K562 (cell line): ENCODE measurements around the gene NR6A1. TPM values are rescaled to one million over a fixed set of nuclear protein-coding genes. Genes with fewer than 3 reads are reported as not detected.
A peak's percentile ranks its signal among the peaks of the same experiment; 100 is the strongest.

Source experiments
- ATAC-seq: fragments of 200-7000 bp; cut with Tn5 transposase; 3 replicates; pipeline ENCODE4 v1.9.1; 2020; ENCODE audit warnings: moderate library complexity
- BruUV-seq: library from RNA; stranded (reverse); fragments of 400-500 nt; replicated peaks from 2 replicates; lab custom pipeline; 2021; lab: Mats Ljungman, UMichigan
- CTCF ChIA-PET: fragments of 300-600 bp; formaldehyde crosslinking; extraction: SDS; loops from one replicate; lab custom pipeline; 2021; ENCODE audit warnings: low intra/inter-chr PET ratio; lab: Yijun Ruan, JAX
- POLR2A ChIA-PET: fragments of 300-600, 350-650 bp; sonication (Branson Sonifier 250); formaldehyde crosslinking; extraction: SDS; loops from one replicate; lab custom pipeline; 2021; ENCODE audit warnings: antibody characterized with exemption, inconsistent platforms; lab: Yijun Ruan, JAX
- DNase-seq, 4 experiments: peaks; one replicate each; pipeline versions ENCODE4 v3.0.0 to v3.0.0-alpha.2; 2011 to 2018; ENCODE audit warnings: low spot score in 3 of 4, mixed read lengths in 3 of 4; ENCODE audit errors: extremely low read depth in 1 of 4
- FAIRE-seq: peaks from 2 replicates; lab custom pipeline; 2011; peaks lifted over from hg19 to GRCh38; lab: Jason Lieb, UNC
- H2AFZ ChIP-seq: 2 replicates; pipeline ENCODE4 v1.6.0; 2011; ENCODE audit warnings: low read depth, low read length, control low read depth, inconsistent platforms
- H3K27ac ChIP-seq: fragments of 200-600 bp; 3 replicates; pipeline ENCODE4 v1.8.0; 2011; ENCODE audit warnings: low read depth, mild to moderate bottlenecking, control low read depth, inconsistent platforms, low read length, moderate library complexity, mixed read lengths; ENCODE audit errors: extremely low read depth
- H3K27me3 ChIP-seq, 2 experiments: fragments of 300-600 bp in 1 of 2; 2 replicates in 1 of 2; 3 replicates in 1 of 2; pipeline versions ENCODE4 v1.6.0 to v1.8.0; 2011; ENCODE audit warnings: inconsistent platforms in 2 of 2, low read length in 2 of 2, mild to moderate bottlenecking in 1 of 2, mixed read lengths in 1 of 2, moderate library complexity in 1 of 2; ENCODE audit not compliant: control insufficient read depth in 2 of 2, insufficient read depth in 2 of 2
- H3K36me3 ChIP-seq: fragments of 300-600 bp; 3 replicates; pipeline ENCODE4 v1.8.0; 2011; ENCODE audit warnings: mild to moderate bottlenecking, low read length, inconsistent platforms; ENCODE audit not compliant: control insufficient read depth, insufficient read depth
- H3K4me1 ChIP-seq, 2 experiments: fragments of 200-600 bp in 1 of 2; replicated peaks in 1 of 2; 2 replicates in 1 of 2; 3 replicates in 1 of 2; pipeline versions ENCODE4 v1.5.1 to v1.8.0; 2011; ENCODE audit warnings: inconsistent platforms in 2 of 2, low read length in 2 of 2, mild to moderate bottlenecking in 1 of 2, mixed read lengths in 1 of 2, moderate library complexity in 1 of 2; ENCODE audit not compliant: control insufficient read depth in 2 of 2, insufficient read depth in 2 of 2
- H3K4me2 ChIP-seq: 2 replicates; pipeline ENCODE4 v1.6.1; 2011; ENCODE audit warnings: low read length, control low read depth, inconsistent platforms, mixed read lengths; ENCODE audit not compliant: insufficient read depth
- H3K4me3 ChIP-seq: fragments of 200-600 bp; sonication (generic), shearing (Covaris generic); 2 replicates; pipeline ENCODE4 v1.5.1; 2016; ENCODE audit warnings: control low read depth, inconsistent platforms
- H3K79me2 ChIP-seq: fragments of 200-600 bp; 3 replicates; pipeline ENCODE4 v1.8.0; 2011; ENCODE audit warnings: low read length, inconsistent platforms; ENCODE audit not compliant: control insufficient read depth, insufficient read depth
- H3K9ac ChIP-seq, 2 experiments: 2 replicates each; pipeline versions ENCODE4 v1.6.0 to v1.6.1; 2011; ENCODE audit warnings: low read depth in 2 of 2, low read length in 2 of 2, control low read depth in 1 of 2, inconsistent platforms in 1 of 2, mild to moderate bottlenecking in 1 of 2, mixed read lengths in 1 of 2; ENCODE audit not compliant: insufficient read depth in 1 of 2
- H3K9me1 ChIP-seq: one replicate; pipeline ENCODE4 v1.6.0; 2011; ENCODE audit warnings: inconsistent platforms, mild to moderate bottlenecking, low read length, moderate library complexity; ENCODE audit not compliant: control insufficient read depth, insufficient read depth
- H3K9me3 ChIP-seq: replicated peaks from 2 replicates; pipeline ENCODE4 v1.5.1; 2011; ENCODE audit warnings: low read depth, low read length, inconsistent platforms; ENCODE audit not compliant: control insufficient read depth, insufficient read depth
- H4K20me1 ChIP-seq: replicated peaks from 2 replicates; pipeline ENCODE4 v1.6.1; 2011; ENCODE audit warnings: low read length, inconsistent platforms, mixed read lengths; ENCODE audit not compliant: control insufficient read depth, insufficient read depth
- CBFA2T3 ChIP-seq: fragments of 450-650 bp; IDR thresholded peaks from 2 replicates; pipeline ENCODE4 v1.6.1; 2017
- CHD4 ChIP-seq: fragments of 200-600 bp; sonication (generic); IDR thresholded peaks from 3 replicates; pipeline ENCODE4 v1.6.1; 2012; ENCODE audit warnings: low read depth, mild to moderate bottlenecking, mixed read lengths, low read length, inconsistent platforms; ENCODE audit not compliant: insufficient read depth, insufficient replicate concordance, poor library complexity, severe bottlenecking
- L3MBTL2 ChIP-seq: fragments of 450-650 bp; IDR thresholded peaks from 2 replicates; pipeline ENCODE4 v1.6.1; 2016; ENCODE audit warnings: mild to moderate bottlenecking, moderate library complexity
- MAFG ChIP-seq: fragments of 450-650 bp; conservative IDR thresholded peaks from 2 replicates; pipeline ENCODE4 v1.6.1; 2016; ENCODE audit warnings: missing genetic modification characterization, missing compliant biosample characterization
- MCM7 ChIP-seq, 2 experiments: fragments of 450-650 bp; IDR thresholded peaks; 2 replicates each; pipeline ENCODE4 v1.6.1; 2016 to 2018
- PHF20 ChIP-seq: fragments of 450-650 bp; IDR thresholded peaks from 2 replicates; pipeline ENCODE4 v1.6.1; 2018; ENCODE audit not compliant: partially characterized antibody
- SIN3A ChIP-seq, 2 experiments: fragments of 150-350 bp in 1 of 2; IDR thresholded peaks; 2 replicates each; pipeline ENCODE4 v1.6.1; 2011 to 2016; ENCODE audit warnings: borderline replicate concordance in 2 of 2, low read depth in 2 of 2, low read length in 2 of 2, mild to moderate bottlenecking in 2 of 2, moderate library complexity in 2 of 2; ENCODE audit not compliant: control insufficient read depth in 1 of 2
- SMARCB1 ChIP-seq: IDR thresholded peaks from 2 replicates; pipeline ENCODE4 v1.6.1; 2011; ENCODE audit warnings: improper control_type of control experiment, low read depth; ENCODE audit not compliant: insufficient read length
- ZNF146 ChIP-seq: IDR thresholded peaks from one replicate; pipeline ENCODE4 v1.6.1; 2018; ENCODE audit warnings: missing compliant biosample characterization; ENCODE audit not compliant: unreplicated experiment
- ZNF197 ChIP-seq: fragments of 200-800 bp; sonication (Bioruptor generic); IDR thresholded peaks from 2 replicates; pipeline ENCODE4 v1.6.1; 2016; ENCODE audit warnings: low read depth, missing genetic modification characterization, missing compliant biosample characterization
- ZNF561 ChIP-seq: fragments of 450-650 bp; formaldehyde crosslinking; conservative IDR thresholded peaks from 2 replicates; pipeline ENCODE4 v1.4.0; 2020; ENCODE audit warnings: mild to moderate bottlenecking, moderate library complexity
- WGBS: fragments of 100-300 bp; shearing (Covaris generic); methylation state at CpG from one replicate; pipeline ENCODE4 v1.1.6; 2016; ENCODE audit warnings: low coverage, mixed read lengths; ENCODE audit not compliant: insufficient coverage; ENCODE audit errors: missing lambda C conversion rate; 5-methylcytosine and 5-hydroxymethylcytosine counted together
- in situ Hi-C: fragments of 300-500 bp; cut with MboI; formaldehyde crosslinking; loops from 4 replicates; pipeline ENCODE4 v1.15.0; 2018; ENCODE audit warnings: inconsistent platforms, mixed read lengths
- intact Hi-C: fragments of 100-400 bp; cut with micrococcal nuclease; formaldehyde crosslinking; loops from 2 replicates; pipeline ENCODE4 v1.14.2; 2022
- polyA plus RNA-seq, 8 experiments: library from polyadenylated mRNA; depleted of rRNA in 4 of 8; stranded (reverse) in 5 of 8; unstranded in 3 of 8; fragments of >200 nt; fragmentation: Nextera tagmentation in 2 of 8; fragmentation: Illumina TruSeq in 1 of 8; extraction: Ambion mirVana in 2 of 8; extraction: Trizol in 1 of 8; gene quantifications; 2 replicates each; pipeline versions ENCODE4 v1.2.1 to v1.2.3, GENCODE V29; 2011 to 2014; ENCODE audit warnings: inconsistent platforms in 1 of 8, missing spikeins in 1 of 8
- total RNA-seq, 7 experiments: library from RNA; depleted of rRNA in 6 of 7; stranded (reverse); fragments of >200 nt in 6 of 7; fragmentation: Illumina TruSeq in 2 of 7; extraction: Trizol in 2 of 7; gene quantifications; 2 replicates each; pipeline versions ENCODE4 v1.2.1 to v1.2.3, GENCODE V29; 2011 to 2021; ENCODE audit warnings: low replicate concordance in 1 of 7
- TF ChIP-seq, protein P1 (sequence below), 2 experiments: fragments of 200-800 bp in 1 of 2; sonication (Bioruptor generic) in 1 of 2; sonication (generic) in 1 of 2; formaldehyde crosslinking in 1 of 2; IDR thresholded peaks in 1 of 2; conservative IDR thresholded peaks in 1 of 2; 2 replicates each; pipeline versions ENCODE4 v1.5.0 to v1.6.1; 2016 to 2020; ENCODE audit warnings: missing compliant biosample characterization in 1 of 2, missing genetic modification characterization in 1 of 2, missing genetic modification reagents in 1 of 2
- TF ChIP-seq, protein P2 (sequence below), 3 experiments: fragments of 200-800 bp in 1 of 3; fragments of 250-450 bp in 1 of 3; fragments of 450-650 bp in 1 of 3; sonication (Bioruptor Pico) in 1 of 3; sonication (Bioruptor generic) in 1 of 3; formaldehyde crosslinking in 1 of 3; IDR thresholded peaks; 2 replicates each; pipeline versions ENCODE4 v1.6.1 to v1.8.0; 2016 to 2022; ENCODE audit warnings: mild to moderate bottlenecking in 2 of 3, missing genetic modification characterization in 2 of 3, missing compliant biosample characterization in 1 of 3, moderate library complexity in 1 of 3

NR6A1 gene
- total and polyA plus RNA-seq, 9 of the 15 experiments (the other 6 are each of a cell fraction or from before 2014, with no cell fraction given), result 9.7 to 55.4 (median 28.3) TPM

DNA sequence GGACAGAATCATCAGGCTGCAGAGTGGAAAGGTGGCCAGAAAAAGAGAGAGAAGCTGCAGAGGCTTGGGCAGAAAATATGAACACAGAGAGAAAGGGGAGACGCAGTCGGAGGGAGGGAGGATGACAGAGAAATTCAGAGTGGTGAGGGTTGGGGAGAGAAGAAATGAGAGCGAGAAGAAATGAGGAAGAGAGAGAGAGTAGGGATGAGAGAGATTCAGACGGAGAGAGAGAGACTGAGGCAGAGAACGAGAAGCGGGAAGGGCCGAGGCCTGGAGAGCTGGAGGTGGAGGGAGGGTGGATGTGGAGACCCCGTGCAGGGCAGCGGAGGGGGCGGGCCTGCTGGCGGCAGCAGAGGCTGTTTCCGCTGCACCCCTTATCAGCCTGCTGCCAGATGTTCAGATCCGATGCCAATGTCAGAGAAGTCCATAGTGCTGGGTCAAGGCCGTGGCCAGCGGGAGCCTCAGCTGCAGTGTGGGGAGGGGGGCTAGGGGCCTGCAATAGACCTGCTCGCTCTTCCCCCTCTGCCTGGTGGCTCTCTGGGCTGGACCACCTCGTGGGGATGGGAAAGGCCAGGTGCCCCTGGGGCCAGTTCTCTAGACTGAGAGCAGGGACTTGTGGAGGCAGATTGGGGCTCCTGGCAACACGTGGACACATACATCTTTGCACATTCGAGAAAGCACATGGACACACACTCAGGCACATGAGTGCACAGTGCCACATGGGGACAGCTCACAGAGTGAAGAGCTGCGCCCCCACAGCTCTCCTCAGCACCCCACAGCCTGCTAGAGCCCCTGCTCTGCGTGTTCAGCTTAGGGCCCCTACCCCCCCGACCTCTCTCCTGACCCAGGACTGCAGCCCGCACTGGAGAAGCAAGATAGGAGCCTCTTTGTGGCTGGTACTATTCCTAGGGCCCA lies 259.0 kb downstream of the NR6A1 start:
- Histone ChIP-seq H3K4me3 (no peak overlapping the region), H3K4me2 (peak overlapping the region; percentile 56), H3K4me1 (peaks cover 30 to 39% of the 10 kb centered on the region in 2 experiments), H3K27ac (peak overlapping the region; percentile 42), H3K9ac (peak overlapping the region; percentile 41 to 87), H3K79me2 (no peaks in the 10 kb centered on the region), H3K27me3 (no peaks in the 10 kb centered on the region), H3K9me3 (no peaks in the 10 kb centered on the region), H3K36me3 (no peaks in the 10 kb centered on the region), H2AFZ (peak overlapping the region; percentile 96), H4K20me1 (no peaks in the 10 kb centered on the region), H3K9me1 (no peaks in the 10 kb centered on the region)
- WGBS, result 11% methylated on average over 21 of the region's 23 CpGs
- no TSS peak for BruUV-seq
- CTCF ChIA-PET, result interaction anchor here (0.9 kb wide), 1 partner anchor 200 kb away, joined by 3 read pairs; no protein-coding TSS in a partner anchor
- POLR2A ChIA-PET, result interaction anchor here (0.6 to 1.0 kb wide), 5 partner anchors 14 to 981 kb away, joined by 3 read pairs; partner anchors contain the start of gene ARPC5L
- peak; percentile 44 for FAIRE-seq
- DNase-seq, result peak; percentile 76 to 83 (median 82)
- peak; percentile 60 for ATAC-seq
- in situ Hi-C loops, result no loop called here
- intact Hi-C loops, result no loop called here
- TF ChIP-seq SIN3A (IDR thresholded peaks at IDR 0.05; ENCODE audit: borderline replicate concordance in 2 of 2, control insufficient read depth in 1 of 2, low read depth in 2 of 2, low read length in 2 of 2) (no peak), ZNF197 (CRISPR knock-in tag) (no peak), L3MBTL2 (peak; percentile 84), MAFG (tag) (no peak), ZNF561 (CRISPR knock-in tag) (no peak), CBFA2T3 (peak; percentile 82), SMARCB1 (no peak), PHF20 (no peak), MCM7 (IDR thresholded peaks at IDR 0.05) (no peak), ZNF146 (no peak), CHD4 (no peak)
- TF ChIP-seq, protein P1, sequence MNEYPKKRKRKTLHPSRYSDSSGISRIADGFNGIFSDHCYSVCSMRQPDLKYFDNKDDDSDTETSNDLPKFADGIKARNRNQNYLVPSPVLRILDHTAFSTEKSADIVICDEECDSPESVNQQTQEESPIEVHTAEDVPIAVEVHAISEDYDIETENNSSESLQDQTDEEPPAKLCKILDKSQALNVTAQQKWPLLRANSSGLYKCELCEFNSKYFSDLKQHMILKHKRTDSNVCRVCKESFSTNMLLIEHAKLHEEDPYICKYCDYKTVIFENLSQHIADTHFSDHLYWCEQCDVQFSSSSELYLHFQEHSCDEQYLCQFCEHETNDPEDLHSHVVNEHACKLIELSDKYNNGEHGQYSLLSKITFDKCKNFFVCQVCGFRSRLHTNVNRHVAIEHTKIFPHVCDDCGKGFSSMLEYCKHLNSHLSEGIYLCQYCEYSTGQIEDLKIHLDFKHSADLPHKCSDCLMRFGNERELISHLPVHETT (CRISPR knock-in tag; conservative IDR thresholded peaks at IDR 0.05 in 1 of 2, IDR thresholded peaks at IDR 0.05 in 1 of 2), result no peak
- TF ChIP-seq, protein P2, sequence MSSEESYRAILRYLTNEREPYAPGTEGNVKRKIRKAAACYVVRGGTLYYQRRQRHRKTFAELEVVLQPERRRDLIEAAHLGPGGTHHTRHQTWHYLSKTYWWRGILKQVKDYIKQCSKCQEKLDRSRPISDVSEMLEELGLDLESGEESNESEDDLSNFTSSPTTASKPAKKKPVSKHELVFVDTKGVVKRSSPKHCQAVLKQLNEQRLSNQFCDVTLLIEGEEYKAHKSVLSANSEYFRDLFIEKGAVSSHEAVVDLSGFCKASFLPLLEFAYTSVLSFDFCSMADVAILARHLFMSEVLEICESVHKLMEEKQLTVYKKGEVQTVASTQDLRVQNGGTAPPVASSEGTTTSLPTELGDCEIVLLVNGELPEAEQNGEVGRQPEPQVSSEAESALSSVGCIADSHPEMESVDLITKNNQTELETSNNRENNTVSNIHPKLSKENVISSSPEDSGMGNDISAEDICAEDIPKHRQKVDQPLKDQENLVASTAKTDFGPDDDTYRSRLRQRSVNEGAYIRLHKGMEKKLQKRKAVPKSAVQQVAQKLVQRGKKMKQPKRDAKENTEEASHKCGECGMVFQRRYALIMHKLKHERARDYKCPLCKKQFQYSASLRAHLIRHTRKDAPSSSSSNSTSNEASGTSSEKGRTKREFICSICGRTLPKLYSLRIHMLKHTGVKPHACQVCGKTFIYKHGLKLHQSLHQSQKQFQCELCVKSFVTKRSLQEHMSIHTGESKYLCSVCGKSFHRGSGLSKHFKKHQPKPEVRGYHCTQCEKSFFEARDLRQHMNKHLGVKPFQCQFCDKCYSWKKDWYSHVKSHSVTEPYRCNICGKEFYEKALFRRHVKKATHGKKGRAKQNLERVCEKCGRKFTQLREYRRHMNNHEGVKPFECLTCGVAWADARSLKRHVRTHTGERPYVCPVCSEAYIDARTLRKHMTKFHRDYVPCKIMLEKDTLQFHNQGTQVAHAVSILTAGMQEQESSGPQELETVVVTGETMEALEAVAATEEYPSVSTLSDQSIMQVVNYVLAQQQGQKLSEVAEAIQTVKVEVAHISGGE (CRISPR knock-in tag; IDR thresholded peaks at IDR 0.05), result no peak
